ENCODE measurements around the gene MACROD2.

The MACROD2 gene

DNA sequence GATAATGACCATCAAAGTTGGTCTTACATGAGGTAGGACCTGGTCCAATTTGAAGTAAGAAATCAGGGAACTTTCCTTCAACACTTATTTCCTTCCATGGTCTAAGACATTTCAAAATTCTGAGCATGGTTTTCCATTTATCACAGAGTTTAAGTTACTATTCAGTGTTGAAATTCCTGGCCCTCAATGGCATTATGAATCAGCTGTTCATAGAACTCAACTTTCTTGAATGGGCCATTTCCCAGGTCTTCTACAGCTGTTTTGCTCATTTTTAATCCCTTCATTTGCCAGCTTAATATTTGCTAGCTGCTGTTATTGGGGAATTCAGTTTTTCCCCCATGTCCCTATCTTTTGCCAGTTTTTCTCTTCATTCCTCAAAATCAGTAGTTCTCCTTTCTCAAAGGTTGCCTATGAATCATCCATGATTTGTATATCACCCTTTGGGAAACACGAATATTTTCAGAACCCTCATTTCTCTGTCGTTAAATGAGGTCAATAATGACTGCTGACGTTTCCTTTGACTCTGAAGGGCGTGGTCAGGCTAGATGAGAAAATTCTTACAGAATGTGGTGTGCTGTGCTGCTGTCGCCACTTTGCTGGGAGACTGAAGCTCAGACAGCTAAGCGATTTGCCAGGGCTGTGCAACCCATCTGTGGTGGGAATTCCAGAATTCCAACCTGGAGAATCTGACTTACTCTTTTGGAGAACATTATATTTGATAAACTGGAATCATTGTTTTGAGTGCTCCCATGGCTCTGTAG is 558.6 kb downstream of the MACROD2 start:
- DNase-seq, result no peak

DNA sequence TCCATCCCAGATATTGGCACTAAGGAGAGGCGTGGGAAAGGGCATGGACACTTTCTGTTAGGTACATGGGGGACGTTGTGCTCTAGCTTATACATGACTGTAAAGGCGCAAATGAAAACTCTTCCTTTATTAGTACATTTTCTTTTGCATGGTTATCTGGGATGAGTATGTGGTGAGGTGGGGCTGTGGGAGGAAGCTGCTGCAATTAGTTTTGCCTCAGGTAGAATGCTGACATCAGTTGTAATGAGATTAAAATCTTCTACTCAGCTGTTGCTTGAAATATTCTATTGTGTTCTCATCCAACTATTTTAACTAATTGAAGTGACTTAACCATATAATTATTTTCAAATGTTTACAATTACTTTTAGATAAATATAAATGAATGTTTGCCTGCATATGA is 560.4 kb downstream of the MACROD2 start:
- DNase-seq, result no peak

DNA sequence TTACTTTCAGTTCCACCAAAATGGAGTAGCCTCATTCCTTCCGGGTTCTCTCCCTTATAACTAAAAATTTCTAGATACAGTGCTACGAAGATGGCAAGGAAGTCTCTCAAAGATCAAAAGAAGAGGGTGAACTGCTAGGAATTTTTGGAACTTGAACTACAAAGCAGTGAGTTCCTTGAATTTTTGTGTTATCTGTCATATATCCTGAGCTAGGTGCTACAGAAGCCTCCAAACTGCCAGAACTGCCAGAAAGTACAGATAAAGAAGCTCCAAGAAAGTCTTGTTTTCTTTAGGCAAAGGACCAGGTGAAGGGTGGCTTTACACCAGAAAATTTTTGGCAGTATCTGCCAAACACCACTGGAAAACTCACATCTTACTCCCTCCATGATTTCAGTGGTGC is 560.9 kb downstream of the MACROD2 start:
- DNase-seq, result no peak

DNA sequence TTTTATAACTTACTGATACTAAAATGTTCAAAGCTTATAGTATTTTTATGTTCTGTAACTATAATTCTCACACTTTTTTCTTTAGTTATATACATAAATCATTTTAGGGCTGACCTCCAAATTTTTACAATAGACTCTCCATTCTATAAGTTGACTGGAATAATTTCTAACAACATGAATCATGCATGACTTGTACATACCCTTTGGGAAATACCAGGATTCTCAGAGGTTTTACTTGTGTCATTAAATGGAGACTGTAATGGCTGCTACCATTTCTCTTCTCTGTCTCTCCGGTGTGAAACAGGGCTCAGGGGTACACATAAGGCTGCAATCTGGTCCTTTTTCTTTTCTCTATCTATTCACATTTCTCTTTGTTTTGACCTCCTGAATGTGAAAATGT is 564.3 kb downstream of the MACROD2 start:
- no peak for DNase-seq

DNA sequence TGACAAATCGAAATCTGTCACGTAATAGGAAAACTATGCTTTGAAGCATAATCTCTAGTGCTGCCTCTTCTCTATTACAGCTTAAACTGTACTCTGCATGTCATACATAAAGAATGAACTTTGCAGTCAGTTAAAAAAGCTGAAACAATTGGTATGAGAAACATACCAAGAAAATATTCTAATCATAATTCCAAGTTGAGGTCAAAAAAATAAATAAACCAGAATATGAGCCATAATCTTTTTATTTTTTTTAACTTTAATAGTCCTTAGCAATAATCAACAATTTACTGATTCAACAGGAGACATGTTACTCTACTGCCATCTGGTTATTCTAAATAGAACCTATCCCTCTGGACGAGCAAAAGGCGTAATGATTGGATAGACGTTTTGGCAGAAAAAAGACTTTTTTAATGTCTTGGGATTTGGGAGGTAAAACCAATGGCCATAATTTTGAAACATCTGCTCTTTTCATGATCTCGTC is 566.5 kb downstream of the MACROD2 start:
- DNase-seq, result no peak

DNA sequence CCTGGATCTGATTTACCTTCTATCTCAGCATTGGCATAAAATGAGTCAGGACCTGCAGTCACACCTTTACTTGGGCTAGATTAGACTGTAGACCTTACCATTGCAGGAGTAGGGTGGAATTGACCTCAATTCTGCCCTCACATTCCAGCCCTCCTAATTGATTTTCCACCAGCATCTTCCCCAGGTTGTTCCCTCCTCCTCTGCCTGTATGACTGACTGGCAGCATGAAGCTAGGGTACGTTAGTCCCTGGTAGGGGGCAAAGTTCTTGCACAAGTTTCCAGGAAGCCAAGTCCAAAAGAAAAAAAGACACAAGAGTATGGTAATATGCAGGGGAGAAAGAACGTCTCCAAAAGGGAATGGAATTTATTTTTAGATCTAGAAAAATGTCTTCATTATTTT is 567.7 kb downstream of the MACROD2 start:
- DNase-seq, result no peak

DNA sequence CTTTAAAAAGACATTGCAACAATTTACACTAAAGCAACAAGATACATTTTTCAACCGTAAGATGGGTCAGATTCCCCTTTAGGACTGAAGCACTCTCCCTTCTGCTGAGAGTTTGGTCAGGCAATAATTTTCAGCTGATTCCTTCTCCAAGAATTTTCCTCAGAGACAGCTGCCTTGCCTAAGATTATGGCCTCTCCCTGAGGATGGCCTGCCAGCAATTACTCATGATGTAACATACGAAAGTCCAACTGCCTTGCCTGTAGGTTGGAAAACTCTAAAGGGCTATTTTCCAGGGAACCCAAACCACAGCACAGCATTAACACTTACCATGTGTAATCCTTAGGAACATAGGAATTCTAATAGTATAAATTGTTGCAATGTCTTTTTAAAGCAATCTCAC is 571.2 kb downstream of the MACROD2 start:
- DNase-seq, result no peak

DNA sequence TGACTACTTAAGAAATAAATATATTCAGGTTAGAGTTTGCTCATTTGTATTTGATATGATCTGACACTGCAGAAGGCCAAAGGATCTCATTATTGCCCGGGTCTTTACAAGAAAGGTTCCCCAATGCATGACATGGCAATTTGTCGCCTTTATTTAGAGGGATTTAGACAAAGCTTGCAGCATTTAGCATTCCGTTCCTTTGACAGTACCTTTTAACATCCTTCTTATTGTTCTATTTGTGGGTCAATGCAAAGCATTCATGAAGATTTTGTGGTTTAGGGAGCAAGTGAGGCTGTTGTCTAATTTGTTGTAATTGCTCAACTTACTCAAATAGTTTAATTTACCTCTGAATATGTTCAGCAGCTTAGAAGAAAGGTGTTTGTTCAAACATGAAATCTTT is 572.9 kb downstream of the MACROD2 start:
- DNase-seq, result no peak

DNA sequence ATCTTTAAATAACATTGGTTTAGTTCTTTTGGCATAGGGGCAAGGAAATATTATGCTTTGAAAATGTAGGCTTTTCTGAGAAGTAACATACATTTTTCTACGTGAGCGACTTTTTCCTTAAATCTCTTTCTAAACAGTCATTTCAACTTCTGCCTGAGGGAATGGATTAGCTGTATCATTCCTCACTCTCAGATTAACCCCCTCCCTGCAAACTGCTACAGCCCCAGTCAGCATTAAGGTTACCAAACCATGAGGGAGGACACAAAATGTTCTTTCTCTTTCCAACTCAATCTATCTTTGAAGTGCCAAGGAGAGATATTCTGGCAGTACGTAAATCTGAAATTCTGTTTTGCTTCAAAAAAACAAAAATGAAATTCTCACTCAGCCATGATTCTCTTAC is 573.4 kb downstream of the MACROD2 start:
- DNase-seq, result no peak

DNA sequence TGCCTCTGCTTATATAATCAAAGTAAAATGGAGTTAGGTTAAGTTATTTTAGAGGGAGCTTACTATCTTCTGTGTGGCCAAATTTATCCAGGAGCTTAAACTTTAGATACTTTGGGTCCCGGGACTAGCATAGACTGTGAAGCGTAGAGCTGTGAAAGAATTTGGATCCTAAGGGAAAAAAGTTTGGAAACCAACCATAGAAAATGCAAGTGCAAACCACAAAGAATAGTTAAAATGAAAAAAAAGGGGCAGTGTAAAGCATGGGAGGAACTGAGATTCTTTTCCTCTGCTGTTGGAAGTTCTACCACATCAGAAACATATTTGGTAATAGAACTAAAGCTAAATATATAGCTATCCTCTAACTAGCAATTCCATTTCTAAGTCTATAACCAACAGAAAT is 574.3 kb downstream of the MACROD2 start:
- no peak for DNase-seq

DNA sequence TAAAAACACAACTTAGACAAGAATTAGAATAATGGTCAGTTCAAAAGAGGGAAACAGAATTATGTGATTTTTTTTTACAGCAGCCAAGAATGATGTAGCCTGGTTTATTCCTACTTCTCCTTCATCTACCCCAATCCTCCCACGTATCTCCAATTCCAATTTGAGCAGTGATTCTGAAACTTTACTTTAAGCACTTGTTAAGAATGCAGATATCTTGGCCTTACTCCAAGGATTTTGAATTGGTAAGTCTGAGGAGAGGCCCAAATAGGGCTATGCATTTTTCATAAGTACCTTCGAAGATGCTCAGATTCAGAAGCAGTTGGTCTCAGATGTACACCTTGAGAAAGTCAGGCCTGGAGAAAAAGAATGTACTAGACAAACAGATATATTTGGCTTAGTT is 575.5 kb downstream of the MACROD2 start:
- no peak for DNase-seq

DNA sequence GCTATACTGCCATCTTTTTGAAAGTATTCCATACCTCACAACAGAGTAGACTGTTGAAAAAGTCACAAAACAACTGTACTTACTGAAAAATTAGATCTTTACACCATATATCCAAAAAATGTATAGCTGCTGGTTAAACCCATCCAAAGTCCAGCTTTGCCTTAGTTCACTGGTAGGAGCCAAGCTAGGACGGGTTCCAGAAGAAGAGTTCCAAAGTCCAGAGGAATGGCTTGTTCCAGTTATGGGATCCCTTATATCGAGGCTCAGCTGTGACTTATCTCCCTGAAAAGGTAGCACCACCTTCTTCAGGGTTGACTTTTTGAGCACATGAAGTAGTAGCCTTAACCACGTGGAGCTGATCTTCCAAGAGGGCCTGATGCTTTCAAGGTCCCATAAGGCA is 578.4 kb downstream of the MACROD2 start:
- DNase-seq, result no peak

DNA sequence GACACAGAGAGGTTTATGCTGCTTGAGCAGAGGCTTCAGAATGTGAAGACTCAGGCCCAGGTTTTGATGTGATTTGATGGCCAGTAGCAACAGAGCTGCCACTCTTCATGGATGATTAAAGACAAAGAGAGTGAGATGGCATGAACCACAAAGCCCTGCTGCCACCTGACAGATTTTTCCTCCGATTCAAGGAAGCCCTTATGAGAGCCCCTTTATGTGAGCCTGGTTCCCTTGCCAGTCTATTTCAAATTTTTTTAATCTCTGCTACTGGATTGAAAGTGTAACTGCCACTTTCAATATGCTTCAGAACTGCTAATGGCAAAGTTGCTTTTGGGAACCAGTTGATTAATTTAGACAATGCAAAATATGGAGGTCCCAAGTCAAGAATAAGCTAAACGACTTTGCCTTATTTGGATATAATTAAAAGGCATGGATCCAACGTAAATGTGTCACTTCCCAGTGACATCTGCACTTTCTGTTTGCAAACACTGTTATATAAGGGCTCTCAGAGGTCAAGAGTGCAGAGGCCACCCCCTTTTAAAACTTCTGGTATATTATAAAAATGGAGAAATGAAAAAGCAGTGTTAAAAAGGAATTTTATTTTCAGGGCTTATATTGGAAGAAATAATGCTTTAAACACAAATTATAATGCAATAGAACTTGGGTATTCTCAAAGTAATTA is 581.0 kb downstream of the MACROD2 start:
- no peak for DNase-seq

DNA sequence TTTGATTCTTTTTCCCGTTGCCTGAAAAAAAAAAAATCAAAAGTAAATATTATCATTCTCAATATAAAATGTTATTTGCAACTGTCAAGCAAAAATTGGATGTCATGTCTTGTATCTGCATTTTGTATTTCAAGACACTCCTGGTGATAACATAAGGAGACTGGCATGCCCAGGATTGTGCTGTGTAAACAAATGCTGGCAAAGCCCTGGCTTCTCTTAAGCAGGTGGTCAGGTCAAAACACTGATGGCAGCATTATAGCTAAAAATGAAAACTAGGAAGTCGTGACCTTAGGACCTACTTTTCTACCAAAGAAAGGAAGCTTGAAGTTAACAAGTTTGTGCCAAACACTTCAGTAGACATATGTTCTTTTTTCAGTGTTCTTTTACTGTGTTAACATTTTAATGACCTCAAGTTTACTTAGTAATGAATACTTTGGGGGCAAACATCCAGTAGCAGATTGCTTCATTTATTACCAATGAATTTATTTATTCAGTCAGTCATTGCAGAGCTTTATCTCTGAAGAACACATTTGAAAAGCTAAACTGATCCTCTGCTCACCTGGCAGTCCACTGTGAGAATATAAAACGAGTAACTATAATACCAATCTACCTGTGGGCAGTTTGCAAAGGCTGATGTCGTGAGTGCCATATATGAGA is 585.2 kb downstream of the MACROD2 start:
- peak; percentile 56 for DNase-seq

DNA sequence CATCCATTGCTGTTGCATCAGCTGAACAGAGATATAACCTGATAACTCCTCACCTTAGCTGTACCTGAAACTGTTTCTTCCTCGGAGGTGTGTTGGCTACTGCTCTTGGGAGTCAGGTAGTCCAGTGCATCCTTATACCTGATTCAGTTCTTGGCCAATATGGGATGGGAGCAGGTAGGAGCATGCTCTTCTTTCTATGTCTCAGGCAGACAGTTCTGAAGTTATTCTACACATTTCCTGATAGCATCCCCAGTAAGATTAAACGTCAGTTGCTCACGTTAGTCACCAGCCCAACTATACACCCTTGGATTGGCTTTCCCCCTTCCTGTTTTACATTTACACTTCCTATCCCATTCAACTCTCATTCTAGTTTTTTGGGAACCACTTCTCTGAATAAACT is 586.4 kb downstream of the MACROD2 start:
- DNase-seq, result no peak

DNA sequence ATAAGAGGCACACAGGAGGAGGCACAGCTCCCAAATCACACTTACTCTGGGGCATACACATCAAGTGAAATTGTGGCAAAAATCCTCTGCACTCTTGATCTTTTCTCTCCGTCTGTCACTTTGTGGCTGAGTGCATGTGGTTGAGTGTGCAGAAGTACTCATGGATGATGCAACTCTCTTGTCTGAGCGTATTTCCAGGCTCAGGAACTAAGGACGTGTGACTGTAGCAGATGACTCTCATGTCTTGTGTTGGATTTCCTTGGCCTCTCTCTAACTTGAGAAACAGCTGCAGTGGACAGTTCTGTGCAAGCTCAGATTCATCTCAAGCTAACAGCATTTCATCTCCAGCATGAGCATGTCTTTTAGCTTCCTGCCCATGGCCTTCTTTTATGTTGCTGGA is 587.5 kb downstream of the MACROD2 start:
- DNase-seq, result no peak

DNA sequence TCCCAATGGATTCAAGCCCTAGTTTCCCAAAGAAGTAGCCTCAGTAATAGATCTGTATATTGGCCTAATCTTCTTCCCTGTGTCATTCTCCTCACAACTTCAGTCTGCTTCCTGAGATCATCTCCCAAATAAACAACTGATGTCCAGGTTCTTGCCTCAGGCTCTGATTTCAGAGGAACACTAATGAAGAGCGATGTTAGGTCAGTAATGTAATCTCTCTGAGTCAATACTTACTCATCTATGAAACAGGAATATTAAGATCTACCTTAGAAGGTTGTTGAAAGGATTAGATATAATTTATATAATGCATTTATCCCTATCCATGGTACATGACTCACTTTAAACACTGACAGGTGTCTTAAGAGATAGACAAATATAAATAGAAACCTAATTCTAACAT is 588.1 kb downstream of the MACROD2 start:
- DNase-seq, result no peak

DNA sequence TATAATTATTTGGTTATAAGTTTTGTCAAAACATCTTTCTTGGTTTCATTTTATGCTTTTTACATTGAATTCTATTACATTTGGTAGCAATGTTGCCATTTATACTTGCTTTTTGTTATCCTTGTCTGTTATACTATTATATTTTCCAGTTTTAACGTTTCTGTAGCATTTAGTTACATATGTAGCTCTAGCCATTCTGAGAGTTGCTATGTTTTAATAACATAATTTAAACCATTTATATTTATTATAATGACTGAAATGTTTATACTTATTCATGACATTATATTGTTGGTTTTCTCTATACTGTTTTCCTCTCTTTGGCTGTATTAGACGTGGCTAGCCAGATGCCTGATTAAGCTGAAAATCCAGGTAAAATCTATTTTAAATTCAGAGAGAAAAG is 594.1 kb downstream of the MACROD2 start:
- DNase-seq, result no peak

DNA sequence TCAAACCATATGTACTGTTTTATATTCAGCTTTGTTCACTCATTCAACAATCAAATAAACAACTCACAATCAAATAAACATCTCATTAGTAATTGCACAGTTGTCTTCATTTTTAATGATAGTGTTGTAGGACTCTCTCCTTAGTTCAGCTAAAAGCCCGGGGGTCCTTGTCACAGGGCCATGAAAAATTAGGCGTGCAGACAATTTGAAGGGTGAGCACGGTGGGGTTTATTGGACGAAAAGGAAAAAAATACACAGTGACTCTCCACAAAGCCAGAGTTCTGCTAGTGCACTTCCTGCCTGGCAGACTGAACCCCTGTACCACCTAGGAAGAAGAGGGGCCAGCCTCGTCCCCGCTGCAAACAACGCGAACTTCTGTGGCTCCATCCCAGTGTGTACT is 599.7 kb downstream of the MACROD2 start:
- DNase-seq, result no peak

DNA sequence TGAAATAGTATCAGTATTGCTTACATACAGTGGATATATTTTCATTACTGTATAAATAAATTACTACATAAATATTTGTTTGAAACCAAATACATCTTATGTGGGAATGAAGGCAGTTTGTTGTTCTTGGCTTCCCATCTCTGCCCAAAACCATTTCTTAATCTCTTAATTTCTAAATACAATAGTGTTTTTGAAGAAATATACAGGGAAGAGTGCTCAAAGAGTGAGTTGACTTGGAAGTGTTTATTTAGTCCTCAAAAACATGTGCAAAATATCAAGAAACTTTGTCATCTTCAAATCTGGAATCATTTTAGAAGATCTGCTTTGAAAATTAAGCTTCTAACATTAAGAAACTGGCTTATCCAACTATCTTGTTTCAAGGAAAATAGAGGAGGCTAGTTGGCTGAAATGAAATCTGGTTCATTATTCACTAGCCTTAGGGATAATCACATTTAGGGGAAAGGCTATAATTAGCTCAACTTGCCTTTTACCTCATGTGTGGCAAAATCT is 601.9 kb downstream of the MACROD2 start:
- no peak for DNase-seq

DNA sequence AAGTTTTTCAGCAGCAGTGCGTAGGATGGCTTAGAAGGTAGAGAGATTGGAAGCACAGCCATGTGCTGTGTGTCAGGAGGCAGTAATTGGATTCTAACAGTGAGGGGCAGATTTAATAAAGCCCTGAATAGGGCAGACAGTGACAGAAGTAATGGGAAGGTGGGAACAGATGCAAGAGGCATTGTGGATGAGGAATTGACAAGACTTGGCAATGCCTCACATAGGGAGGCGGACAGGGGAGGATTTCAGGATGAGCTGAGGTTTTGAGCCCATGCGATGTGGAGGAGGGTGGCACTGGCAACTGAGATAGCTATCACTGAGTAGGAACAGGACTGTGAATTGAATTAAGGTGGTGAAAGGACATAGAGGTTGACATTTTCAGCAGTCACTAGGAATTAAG is 604.3 kb downstream of the MACROD2 start:
- no peak for DNase-seq

DNA sequence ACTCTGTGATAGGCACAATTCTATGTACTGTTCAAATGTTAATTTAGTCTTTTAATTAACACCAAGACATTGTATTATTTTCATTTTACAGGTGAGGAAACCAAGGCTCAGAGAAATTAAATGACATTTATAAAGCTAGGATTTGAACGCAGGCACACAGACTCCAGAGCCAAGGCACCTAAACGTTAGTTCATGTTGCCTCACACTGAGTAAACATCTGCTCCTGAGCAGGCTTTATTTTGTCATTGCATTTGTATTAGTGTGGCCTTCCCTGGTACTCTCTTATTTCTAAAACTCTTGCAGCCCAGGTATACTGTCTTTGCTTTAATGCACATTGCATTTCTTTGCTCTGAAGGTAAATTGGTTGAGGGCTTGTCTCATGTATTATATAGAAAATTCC is 605.2 kb downstream of the MACROD2 start:
- DNase-seq, result no peak

DNA sequence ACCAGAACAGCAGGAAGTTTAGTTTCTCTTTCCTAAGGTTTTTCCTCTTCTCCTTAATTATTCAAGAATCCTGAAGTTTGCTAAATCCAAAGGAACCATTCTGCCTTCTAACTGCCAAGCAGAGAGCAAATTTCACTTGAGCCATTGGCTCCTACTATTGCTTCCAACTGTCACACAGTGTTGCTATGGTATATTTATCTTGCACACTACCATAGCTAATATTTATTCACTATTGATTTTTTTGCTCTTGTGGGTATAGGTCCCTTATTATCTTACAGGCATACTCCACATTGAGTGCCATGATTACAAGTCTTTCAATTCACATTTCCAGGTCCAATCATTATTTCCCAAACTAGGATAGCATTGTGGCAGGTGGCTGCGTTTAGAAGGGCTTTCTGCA is 608.8 kb downstream of the MACROD2 start:
- no peak for DNase-seq

Measured in NCI-H1092 (cell line).